ENCODE measurements around the gene NEURL3. TPM values are rescaled to one million over a fixed set of nuclear protein-coding genes. Genes with fewer than 3 reads are reported as not detected.

Gene NEURL3
- total and polyA plus RNA-seq, 9 of the 15 experiments (the other 6 are each of a cell fraction or from before 2014, with no cell fraction given) = not detected

DNA sequence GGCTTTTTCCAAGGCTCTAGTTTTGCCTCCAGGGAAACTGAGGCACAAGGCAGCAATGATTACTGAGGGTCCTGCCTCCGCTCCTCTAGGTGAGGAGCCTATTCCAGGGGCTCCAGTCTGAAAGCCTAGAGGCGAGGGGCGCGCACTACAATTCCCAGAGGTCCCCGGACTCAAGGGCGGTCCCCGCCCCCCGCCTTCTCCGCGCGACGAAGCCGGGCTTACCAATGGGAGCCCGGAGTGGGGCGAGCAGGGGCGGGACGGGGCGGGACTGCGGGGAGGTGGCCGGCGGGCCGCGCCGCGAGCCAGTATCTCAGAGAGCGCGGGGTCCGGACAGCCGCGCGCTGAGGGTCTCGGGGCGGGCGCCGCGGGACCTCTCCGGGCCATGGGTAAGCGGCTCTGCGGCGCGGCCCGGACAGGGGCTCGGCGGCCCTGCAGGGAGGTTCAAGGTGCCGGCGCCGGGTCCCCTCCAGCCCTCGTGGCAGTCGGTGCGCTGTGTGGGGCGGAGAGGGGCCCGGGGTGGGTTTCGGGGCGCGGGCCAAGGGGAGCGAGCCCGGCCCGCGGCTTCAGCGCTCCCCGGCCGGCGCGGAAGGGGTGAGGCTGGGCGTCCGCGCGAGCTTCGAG, 31.4 kb upstream of the NEURL3 start, which contains the start of gene ARID5A (continued):
- TF ChIP-seq, protein P1, sequence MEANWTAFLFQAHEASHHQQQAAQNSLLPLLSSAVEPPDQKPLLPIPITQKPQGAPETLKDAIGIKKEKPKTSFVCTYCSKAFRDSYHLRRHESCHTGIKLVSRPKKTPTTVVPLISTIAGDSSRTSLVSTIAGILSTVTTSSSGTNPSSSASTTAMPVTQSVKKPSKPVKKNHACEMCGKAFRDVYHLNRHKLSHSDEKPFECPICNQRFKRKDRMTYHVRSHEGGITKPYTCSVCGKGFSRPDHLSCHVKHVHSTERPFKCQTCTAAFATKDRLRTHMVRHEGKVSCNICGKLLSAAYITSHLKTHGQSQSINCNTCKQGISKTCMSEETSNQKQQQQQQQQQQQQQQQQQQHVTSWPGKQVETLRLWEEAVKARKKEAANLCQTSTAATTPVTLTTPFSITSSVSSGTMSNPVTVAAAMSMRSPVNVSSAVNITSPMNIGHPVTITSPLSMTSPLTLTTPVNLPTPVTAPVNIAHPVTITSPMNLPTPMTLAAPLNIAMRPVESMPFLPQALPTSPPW (CRISPR knock-in tag; IDR thresholded peaks at IDR 0.05) = peak; percentile 92
- TF ChIP-seq, protein P2, sequence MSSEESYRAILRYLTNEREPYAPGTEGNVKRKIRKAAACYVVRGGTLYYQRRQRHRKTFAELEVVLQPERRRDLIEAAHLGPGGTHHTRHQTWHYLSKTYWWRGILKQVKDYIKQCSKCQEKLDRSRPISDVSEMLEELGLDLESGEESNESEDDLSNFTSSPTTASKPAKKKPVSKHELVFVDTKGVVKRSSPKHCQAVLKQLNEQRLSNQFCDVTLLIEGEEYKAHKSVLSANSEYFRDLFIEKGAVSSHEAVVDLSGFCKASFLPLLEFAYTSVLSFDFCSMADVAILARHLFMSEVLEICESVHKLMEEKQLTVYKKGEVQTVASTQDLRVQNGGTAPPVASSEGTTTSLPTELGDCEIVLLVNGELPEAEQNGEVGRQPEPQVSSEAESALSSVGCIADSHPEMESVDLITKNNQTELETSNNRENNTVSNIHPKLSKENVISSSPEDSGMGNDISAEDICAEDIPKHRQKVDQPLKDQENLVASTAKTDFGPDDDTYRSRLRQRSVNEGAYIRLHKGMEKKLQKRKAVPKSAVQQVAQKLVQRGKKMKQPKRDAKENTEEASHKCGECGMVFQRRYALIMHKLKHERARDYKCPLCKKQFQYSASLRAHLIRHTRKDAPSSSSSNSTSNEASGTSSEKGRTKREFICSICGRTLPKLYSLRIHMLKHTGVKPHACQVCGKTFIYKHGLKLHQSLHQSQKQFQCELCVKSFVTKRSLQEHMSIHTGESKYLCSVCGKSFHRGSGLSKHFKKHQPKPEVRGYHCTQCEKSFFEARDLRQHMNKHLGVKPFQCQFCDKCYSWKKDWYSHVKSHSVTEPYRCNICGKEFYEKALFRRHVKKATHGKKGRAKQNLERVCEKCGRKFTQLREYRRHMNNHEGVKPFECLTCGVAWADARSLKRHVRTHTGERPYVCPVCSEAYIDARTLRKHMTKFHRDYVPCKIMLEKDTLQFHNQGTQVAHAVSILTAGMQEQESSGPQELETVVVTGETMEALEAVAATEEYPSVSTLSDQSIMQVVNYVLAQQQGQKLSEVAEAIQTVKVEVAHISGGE (CRISPR knock-in tag; IDR thresholded peaks at IDR 0.05) = 0 out of 6 replicates have a peak, but pooled peaks of 1 of the 3 experiments have one; percentile 6
- peak; percentile 61 for TF ChIP-seq RBM25 (IDR thresholded peaks at IDR 0.05; ENCODE audit: low read depth, low read length, severe bottlenecking)
- 0 out of 2 replicates have a peak, but pooled peaks have one; percentile 34 for TF ChIP-seq ZNF589 (CRISPR knock-in tag; IDR thresholded peaks at IDR 0.05; ENCODE audit: low read depth)
- TF ChIP-seq ZNF766 (CRISPR knock-in tag; conservative IDR thresholded peaks at IDR 0.05) = 0 out of 2 replicates have a peak, but pooled peaks have one; percentile 20
- peak; percentile 13; the same call in 1 of the 2 replicates for TF ChIP-seq MXI1 (IDR thresholded peaks at IDR 0.05; ENCODE audit: low read depth, low read length)
- peak; percentile 75 for TF ChIP-seq TBP (optimal IDR thresholded peaks at IDR 0.05; ENCODE audit: low read depth, low read length)
- TF ChIP-seq RHOXF2B (CRISPR knock-in tag; conservative IDR thresholded peaks at IDR 0.05) = no peak
- TF ChIP-seq, protein P3, sequence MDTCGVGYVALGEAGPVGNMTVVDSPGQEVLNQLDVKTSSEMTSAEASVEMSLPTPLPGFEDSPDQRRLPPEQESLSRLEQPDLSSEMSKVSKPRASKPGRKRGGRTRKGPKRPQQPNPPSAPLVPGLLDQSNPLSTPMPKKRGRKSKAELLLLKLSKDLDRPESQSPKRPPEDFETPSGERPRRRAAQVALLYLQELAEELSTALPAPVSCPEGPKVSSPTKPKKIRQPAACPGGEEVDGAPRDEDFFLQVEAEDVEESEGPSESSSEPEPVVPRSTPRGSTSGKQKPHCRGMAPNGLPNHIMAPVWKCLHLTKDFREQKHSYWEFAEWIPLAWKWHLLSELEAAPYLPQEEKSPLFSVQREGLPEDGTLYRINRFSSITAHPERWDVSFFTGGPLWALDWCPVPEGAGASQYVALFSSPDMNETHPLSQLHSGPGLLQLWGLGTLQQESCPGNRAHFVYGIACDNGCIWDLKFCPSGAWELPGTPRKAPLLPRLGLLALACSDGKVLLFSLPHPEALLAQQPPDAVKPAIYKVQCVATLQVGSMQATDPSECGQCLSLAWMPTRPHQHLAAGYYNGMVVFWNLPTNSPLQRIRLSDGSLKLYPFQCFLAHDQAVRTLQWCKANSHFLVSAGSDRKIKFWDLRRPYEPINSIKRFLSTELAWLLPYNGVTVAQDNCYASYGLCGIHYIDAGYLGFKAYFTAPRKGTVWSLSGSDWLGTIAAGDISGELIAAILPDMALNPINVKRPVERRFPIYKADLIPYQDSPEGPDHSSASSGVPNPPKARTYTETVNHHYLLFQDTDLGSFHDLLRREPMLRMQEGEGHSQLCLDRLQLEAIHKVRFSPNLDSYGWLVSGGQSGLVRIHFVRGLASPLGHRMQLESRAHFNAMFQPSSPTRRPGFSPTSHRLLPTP (IDR thresholded peaks at IDR 0.05; ENCODE audit: borderline replicate concordance, extremely low read depth, insufficient read length) = no peak
- peak; percentile 77 for TF ChIP-seq CREM (IDR thresholded peaks at IDR 0.05; ENCODE audit: low read depth)
- no peak for TF ChIP-seq EP400 (IDR thresholded peaks at IDR 0.05)
- no peak for TF ChIP-seq TCFL5 (CRISPR knock-in tag; conservative IDR thresholded peaks at IDR 0.05)
- TF ChIP-seq, protein P4, sequence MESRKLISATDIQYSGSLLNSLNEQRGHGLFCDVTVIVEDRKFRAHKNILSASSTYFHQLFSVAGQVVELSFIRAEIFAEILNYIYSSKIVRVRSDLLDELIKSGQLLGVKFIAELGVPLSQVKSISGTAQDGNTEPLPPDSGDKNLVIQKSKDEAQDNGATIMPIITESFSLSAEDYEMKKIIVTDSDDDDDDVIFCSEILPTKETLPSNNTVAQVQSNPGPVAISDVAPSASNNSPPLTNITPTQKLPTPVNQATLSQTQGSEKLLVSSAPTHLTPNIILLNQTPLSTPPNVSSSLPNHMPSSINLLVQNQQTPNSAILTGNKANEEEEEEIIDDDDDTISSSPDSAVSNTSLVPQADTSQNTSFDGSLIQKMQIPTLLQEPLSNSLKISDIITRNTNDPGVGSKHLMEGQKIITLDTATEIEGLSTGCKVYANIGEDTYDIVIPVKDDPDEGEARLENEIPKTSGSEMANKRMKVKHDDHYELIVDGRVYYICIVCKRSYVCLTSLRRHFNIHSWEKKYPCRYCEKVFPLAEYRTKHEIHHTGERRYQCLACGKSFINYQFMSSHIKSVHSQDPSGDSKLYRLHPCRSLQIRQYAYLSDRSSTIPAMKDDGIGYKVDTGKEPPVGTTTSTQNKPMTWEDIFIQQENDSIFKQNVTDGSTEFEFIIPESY (CRISPR knock-in tag; IDR thresholded peaks at IDR 0.05) = no peak
- 0 out of 2 replicates have a peak, but pooled peaks have one; percentile 32 for TF ChIP-seq ZNF232 (CRISPR knock-in tag; IDR thresholded peaks at IDR 0.05)
- TF ChIP-seq, protein P5, sequence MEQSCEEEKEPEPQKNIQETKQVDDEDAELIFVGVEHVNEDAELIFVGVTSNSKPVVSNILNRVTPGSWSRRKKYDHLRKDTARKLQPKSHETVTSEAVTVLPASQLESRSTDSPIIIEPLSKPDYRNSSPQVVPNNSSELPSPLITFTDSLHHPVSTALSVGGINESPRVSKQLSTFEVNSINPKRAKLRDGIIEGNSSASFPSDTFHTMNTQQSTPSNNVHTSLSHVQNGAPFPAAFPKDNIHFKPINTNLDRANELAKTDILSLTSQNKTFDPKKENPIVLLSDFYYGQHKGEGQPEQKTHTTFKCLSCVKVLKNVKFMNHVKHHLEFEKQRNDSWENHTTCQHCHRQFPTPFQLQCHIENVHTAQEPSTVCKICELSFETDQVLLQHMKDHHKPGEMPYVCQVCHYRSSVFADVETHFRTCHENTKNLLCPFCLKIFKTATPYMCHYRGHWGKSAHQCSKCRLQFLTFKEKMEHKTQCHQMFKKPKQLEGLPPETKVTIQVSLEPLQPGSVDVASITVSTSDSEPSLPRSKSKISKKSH (CRISPR knock-in tag; IDR thresholded peaks at IDR 0.05) = no peak

Measured in K562 (cell line).